Stimulated activated CD4-positive, alpha-beta T cell treated with anti-CD3 and anti-CD28 coated beads, TNF-alpha, amount 100 ng/mL, for 48 hours (primary cell): ENCODE data around the gene AKTIP.
"Not testable (repeated sequence)": the region's sequence is repeated elsewhere in the genome, so short reads cannot be mapped to it uniquely, and the experiment has no call there.

Experiments used
- DNase-seq, 3 donors: peaks; one replicate each; pipeline ENCODE4 v3.0.0-alpha.2; 2020; ENCODE audit warnings: low read depth in 3 of 3

AKTIP gene

DNA sequence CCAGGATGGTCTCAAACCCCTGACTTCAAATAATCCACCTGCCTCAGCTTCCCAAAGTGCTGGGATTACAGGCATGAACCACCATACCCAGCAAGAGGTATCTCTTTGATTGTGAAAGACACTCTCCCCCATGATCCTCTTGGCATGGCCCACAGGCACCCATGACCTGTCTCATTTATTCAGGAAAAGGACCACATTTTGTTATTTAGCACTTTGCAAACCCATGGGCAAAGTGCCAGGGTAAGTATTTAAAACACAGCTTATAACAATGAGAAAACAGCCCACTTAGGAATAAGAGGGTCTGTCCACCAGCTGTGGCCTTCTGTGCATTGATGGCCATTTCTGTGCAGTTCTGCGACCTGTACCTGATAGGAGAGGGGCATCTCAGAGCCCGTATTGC lies 12.8 kb upstream of the AKTIP start:
- no peak for DNase-seq

DNA sequence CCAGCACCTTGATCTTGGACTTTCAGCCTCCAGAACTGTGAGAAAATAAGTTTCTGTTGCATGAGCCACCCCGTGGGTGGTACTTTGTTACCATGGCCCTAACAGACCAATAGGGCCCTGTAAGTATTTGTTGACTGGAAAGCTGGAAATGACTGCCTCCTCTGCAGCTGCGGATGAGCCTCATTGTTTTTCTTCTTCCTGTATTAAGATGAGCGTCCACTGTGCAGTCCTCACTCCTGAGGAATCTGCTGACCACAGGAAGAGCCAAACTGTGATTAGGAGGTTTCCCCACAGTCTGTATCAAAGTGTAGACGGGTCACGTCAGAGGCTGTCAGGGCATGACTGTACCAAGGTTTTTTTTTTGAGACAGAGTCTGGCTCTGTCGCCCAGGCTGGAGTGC lies 12.2 kb upstream of the AKTIP start:
- DNase-seq = no peak

DNA sequence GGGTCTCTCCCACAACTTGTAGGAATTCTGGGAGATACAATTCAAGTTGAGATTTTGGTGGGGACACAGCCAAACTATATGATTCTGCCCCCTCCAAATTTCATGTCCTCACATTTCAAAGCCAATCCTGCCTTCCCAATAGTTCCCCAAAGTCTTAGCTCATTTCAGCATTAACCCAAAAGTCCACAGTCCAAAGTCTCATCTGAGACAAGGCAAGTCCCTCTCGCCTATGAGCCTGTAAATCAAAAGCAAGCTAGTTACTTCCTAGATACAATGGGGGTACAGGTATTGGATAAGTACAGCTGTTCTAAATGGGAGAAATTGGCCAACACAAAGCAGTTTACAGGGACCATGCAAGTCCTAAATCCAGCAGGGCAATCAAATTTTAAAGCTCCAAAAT lies 9.8 kb upstream of the AKTIP start:
- not testable (repeated sequence) for DNase-seq

DNA sequence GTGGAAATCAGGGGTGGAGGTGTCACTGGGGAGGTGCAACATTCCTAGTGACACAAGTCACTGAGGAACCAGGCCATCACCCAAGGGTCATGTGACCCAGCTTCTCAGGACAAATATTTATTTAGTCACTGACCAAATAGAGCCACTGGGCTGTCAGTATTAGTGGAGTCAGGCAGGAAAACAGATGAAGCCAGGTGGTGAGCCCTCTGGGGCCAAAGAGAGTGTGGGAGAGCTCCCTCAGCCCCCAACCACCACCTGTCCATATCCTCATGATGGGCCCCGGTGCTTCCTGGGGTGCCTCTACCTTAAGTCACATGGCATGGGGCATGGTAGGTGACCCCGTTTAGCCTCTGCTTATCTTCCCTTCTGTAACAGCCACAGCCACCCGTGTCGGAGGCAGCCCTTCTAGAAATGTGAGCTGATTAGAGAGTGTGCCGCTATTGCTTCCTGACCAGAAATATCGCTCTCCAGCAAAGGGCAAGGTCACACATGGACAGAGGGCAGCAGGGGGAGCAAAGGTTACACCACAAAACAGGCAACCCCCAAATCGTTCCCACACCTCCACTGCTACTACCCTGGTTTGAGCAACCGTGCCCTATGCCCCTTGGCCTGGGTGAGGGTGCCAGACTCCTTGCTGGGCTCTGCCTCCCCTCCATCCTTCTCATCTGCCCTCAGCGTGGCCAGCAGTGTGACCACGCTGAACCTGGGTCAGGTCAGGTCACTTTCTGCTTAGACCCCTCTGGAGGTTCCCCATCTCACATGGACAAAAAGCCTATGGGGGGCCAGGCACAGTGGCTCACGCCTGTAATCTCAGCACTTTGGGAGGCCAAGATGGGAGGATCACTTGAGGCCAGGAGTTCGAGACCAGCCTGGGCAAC lies 8.6 kb upstream of the AKTIP start:
- no peak for DNase-seq

DNA sequence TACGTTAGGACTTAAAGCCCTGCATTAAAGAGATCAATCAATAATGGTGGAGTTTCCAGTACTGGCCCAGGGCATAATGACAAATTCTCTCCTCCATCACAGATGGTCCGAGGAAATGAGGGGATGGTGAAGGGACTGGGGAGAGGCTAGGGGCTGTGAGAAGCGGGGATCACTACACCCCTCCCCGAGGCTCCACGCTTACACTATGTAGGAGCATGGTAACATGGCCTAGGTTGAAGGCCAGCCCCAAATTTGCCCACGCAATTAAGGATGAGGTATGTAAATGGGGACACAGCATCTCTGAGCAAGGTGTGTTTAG lies 8.0 kb upstream of the AKTIP start:
- no peak for DNase-seq

DNA sequence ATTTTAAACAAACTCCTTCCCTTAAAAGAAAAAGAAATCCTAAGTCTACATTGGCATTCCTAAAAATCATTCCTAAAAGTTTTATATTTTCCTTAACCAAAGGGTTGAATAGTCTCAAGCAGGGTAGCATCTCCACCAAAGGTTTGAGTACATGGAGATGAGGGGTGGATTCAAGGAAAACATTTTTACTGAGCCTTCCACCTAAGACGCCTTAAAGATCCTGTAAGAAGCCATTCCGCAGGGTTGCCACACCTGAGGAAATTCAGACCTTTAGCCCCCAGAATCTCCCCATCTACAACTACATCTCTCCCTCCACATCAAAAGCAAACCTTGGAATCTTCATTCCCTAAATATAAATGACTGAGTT lies 7.7 kb upstream of the AKTIP start:
- no peak for DNase-seq

DNA sequence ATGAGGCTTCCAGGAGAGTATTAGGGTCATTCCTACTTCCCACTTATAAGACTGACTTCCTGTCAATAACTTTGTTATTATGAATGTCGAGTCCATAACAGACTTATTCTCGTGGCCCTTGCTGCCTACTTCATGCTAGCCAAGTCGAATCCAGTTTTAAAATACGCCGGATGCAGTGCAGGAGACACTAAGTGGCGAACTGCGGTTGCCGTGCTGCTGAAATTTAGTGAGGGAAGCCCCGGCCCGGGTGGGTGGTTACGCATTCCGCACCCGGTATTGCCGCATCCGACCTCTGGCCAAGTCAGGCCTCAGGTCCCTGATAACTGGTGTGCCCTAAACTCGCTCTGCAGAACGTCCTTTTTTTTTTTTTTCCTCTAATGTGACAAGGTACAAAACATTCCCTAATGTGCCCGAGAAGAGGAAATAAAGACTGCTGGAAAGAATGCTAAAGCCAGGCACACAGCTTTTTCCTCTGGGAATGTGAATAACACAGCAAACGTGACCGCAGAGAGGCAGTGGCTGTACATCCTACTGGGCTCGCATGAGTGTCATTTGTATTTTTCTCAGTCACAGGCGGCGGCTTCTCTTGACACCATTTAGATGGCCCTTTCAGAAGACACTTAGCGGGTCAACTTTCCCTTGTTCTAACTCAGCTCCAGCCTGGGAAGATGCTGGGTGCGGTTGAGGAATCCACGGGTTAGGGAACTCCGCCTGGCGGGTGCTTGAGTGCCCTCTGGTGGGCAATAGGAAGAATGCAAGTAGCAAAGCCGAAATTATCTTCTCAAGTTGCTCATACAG lies 7.1 kb upstream of the AKTIP start:
- DNase-seq = no peak

DNA sequence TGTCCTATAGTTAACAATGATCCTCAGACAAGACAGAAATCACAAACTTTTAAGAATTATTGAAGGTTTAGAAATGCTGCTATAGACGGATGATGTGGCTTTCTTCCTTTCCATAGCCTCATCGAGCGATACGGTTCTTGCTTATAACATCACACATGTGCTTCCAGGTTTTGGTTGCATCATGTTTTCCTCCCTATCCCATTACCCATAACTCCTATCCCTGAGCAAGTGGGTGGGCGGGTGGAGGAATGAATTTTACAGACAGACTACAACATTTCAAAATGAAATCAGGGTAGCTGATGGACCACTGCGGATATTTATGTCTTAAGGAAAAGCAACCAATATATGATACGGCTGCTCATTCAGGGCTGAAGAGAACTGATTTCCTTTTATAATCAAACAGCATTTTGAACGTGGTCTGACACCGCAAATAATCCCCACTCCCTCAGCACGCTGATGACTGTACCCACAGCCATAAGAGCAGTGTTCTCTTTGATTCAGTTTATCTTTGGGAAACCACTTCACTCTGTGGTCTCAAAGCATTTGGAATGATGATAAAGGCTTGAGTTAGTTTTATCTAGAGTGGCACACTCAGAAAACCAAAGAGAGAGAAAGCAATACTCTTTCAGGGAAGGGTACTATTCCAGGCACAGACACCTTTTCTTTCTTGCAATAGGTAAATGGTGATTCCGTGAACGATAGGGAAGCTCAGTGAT lies 4.6 kb upstream of the AKTIP start:
- no peak for DNase-seq

DNA sequence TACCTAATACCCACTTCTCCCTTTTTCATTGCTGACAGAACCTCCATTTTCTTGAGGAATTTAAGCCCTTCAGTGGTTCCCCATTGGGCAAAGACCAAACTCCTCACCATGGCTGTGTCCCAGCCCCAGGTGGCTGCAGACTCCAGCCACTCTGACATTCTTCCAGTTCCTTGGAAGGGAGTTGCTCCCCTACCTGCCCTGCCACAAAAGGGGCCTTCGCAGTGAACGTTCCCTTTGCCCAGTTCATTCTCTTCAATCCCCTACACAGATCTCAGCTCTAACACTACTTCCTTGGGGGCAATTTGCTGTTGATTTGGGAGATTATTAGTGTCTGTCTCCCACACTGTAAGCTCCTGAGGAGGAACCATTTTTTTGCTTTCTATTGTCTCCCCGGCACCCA lies 3.2 kb upstream of the AKTIP start:
- no peak for DNase-seq

DNA sequence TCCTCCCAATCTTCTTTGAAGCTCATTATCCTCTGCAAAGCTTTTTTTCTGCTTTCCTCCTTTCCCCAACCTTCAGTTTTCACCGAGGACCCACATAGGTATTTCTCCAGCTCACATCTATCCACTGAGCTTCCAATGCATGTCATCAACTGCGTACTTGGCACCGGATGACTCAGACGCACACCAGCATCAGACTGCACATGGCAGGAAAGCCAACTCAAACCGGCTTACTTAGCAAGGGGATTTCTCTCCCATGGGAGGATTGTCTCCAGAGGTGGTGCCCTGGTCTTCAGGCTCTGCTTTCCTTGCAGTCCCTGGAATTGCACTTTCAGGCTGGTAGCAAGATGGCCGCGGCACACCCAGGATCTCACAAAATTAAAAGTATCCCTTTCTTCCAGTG lies 1.7 kb upstream of the AKTIP start:
- no peak for DNase-seq

DNA sequence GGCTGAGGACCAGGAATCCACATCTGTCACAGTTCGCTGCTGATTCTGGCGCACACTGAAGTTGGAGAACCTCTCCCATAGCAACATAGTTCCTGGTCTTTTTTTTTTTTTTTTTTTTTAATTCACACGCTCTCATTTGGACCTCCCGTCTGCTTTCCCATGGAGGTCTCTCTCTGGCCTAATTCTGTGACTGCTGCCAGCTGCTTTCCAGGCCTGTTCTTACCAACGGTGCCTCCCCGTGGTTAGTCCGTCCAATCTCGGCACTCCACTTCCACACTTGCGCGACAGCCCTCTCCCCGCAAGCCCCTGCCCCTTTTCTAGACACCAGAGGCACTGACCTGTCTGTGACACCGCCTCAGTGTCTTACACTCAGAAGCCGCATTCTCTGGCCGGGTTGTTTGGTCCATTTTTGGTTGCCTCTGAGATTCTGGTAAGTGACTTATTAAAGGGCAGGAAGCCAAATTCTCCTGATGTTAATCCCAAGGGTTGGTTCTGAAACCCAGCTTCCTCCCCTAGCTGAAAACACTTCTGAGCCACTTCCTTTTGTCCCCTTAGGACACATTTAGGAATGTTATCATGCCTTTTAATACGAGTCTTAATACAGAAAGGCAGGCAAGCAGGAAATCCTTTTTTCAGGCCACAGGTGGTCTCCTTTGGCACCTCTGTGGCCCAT lies 1.1 kb upstream of the AKTIP start:
- DNase-seq = no peak

DNA sequence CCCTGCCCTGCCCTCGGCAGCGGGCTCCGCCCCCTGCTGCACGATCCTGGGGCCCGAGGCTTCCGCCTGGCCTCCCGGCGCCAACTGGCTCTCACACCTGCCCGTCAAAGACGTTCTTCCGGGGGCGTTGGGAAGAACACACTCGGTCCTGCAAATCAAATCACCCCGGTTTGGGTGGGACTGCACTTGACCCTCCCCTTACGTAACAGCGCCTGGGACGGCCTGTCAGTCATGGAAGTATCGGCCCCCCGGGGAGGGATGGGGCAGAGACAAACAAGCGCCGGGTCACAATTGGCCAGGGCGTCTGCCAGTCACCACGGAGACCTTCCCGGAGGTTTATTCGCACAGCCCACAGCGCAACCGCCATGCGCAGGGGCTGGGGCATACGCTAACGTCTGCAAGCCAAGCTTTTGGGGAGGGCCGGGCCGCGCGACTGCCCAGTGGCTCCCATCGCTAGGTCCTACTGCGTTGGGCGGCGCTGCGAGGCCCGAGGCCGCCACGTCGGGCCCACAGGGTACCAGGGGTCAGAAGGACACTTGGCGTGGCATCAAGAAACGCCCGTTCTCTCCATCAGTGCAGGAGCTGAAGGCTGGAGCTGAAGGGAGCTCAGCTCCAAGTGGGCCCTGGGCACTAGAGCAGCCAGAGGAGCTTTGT lies 388 bp upstream of the AKTIP start:
- DNase-seq = peak; percentile 99 to 100 (median 99)

DNA sequence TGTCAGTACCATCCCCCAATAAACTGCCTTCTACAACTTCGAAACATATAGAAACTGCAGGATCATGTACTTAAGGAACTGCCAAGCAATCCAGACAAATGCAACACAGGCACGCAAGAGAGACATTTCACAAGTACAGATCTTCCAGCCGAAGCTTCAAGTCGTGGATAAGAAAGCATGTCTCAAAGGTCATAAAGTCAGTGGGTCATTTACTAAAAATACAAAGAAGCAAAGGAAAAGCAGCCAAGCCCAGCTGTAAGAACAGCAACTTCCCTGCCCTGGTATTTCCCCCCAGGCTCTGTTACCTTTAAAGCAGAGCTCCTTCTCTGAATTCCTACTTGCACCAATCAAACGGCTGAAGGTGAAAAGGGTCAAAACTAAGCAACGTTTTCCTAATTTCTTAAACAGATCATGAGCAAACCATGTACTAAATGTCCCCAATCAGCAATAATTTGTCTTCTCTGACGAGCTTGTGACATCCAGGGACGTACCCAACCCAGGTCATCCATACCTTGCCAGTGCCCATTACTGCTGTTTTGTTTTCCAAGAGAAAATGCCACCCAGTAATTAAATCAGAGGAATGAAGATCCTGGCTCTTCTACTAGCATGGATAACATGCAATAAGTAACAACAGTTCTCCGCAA lies 1.7 kb downstream of the AKTIP start:
- no peak for DNase-seq

DNA sequence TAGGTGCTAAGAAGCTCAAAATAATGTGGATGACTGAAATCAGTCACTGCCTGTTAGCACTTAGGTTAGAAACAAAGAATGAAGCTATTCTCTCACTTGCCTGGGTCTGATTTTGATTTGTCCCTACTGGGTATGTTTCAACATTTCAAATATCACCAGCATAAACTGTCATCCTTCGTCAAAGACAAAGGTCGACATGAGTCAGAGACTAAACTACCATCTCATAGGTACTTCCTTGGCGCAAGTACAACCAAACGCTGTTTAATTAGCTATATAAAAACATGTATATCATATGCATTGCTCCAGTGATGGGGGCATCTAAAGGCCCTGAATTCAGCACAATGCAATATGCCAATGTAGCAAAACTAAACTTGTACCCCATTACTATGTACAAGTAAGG lies 4.0 kb downstream of the AKTIP start:
- no peak for DNase-seq

DNA sequence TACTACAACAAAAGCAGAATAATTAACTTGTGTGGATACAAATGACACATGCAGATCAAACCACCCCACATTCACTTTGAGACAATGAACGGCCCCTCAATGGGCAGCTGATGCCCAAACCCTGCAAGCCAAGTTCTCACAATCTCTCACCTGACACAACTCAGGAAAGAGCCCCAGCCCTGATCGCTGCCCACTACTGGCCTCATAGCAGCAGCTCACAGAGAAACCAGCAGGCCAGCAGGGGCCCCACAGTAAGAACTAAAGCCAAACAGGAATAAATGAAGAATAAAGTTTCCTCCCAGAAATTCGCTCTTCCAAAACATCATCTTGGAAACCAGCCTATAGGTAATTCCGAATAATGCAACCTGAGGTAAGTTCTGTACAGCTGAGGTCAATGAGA lies 7.7 kb downstream of the AKTIP start:
- no peak for DNase-seq

DNA sequence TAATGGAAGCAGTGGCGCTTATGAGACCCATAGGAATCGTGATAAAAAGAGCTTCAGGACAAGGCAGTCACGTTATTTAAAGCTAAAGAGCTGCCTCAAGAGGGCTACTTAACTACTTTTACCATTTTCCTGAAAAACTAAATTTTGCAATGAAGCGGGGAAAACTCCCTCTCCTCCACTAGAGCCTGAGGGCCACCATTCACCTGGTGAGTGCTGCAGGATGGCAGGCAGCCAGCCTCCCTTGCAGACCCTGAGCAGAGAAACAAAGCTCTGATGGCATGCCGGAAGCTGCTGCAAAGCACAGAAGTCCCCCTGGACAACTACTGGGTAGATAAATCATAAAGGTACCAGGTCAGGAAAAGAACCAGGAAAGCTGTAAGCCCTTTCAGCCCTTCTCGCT lies 8.4 kb downstream of the AKTIP start:
- no peak for DNase-seq

DNA sequence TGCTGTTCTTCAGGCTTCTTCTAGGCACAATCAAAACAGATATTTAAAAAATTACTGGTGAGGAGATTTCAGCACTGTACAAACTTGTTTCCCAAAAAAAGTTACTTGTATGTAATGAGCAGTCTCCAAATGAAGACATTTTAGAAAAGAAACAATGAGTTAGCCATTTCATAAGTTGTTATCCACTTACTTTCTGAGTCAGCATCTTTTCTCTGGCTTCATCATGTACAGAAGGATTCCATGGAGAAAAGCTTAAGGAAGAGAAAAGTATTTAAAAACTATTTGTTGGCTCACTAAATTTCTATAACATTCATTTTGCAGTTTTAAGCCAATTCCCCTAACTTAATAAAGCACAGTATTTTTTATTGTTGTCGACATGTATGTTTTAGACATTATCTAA lies 10.5 kb downstream of the AKTIP start:
- DNase-seq = no peak

DNA sequence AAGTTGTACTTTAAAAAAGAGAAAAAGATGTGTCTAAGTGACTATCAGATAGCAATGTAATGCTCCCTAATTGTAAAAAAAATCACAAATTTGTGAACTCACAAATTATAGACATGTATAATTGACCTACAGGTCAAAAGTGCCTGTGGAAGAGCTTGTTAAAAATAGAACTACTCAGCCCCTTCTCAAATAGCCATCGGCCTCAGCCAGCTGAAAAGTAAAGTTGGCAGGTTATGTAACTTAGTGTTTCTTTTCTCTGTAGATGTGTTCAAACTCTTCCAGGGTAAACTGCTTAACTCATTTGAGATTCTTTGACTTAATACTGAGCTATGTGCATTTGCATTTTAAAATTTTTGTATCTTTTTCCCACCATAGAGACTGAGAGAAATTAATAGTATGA lies 13.3 kb downstream of the AKTIP start:
- DNase-seq = no peak

DNA sequence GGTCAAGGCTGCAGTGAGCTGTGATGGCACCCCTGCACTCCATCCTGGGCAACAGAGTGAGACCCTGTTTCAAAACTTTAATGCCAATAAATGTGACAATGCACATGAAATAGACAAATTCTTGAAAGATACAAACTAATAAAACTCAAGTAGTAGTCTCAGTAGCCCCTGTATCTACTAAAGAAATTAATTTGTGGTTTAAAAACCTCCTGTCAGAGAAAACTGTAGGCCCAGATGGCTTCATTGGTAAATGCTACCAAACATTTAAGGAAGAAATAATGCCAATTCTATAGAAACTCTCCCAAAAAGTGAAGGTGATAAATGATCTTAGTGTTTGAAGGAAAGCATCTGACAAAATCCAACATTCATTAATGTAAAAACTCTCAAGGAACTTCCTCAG lies 16.8 kb downstream of the AKTIP start:
- no peak for DNase-seq

DNA sequence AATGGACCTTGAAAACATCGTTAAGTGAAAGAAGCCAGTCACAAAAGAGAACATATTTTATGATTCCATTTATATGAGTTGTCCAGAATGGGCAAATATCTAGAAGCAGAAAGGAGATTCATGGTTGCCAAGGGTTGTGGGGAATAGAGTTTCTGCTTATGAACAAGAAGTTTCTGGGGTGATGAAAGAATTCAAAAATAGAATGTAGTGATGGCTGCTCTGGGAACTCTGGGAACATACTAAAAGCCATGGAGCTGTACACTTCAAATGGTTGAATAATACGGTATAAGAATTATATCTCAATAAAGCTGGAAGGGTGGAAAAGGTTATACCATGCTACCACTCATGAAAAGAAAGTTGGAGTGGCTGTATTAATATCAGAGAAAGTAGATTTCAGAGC lies 18.5 kb downstream of the AKTIP start:
- no peak for DNase-seq

DNA sequence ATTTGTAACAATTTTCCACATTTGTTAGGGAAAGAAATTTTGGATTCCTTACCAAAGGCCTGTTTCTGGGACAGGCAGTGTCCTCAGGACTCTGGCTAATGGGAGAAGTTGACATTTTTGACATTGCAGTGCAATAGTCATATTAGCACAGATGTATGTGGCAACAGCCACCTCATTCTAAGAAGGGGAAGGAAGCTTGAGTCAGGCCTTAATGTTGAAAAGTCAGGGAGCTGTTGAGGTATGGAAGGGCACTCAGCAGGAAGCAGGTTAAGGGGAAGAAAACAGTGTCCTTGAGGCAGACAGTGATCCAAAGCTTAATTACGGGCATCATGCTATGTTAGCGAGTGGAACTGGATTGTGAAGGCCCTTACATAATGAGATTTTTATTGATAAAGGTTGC lies 20.9 kb downstream of the AKTIP start:
- DNase-seq = no peak
